GM23338 (cell line): ENCODE data around the gene GP5. TPM values are rescaled to one million over a fixed set of nuclear protein-coding genes. Genes with fewer than 3 reads are reported as not detected.

Experiments
- ATAC-seq: fragments of 200-7000 bp; cut with Tn5 transposase; 3 replicates; pipeline ENCODE4 v1.9.1; 2020
- DNase-seq: peaks from one replicate; pipeline ENCODE4 v3.0.0-alpha.2; 2015; ENCODE audit warnings: low spot score
- H2AFZ ChIP-seq: fragments of 200-600 bp; sonication (generic); 2 replicates; pipeline ENCODE4 v1.8.0; 2016; ENCODE audit warnings: antibody characterized with exemption, mild to moderate bottlenecking, moderate library complexity
- H3F3A ChIP-seq: fragments of 200-600 bp; sonication (generic); replicated peaks from 2 replicates; pipeline ENCODE4 v1.8.0; 2017; ENCODE audit warnings: antibody characterized with exemption, mixed run types, low read depth
- H3K27ac ChIP-seq: fragments of 200-600 bp; sonication (generic); 2 replicates; pipeline ENCODE4 v1.6.1; 2016; ENCODE audit warnings: low read depth
- H3K27me3 ChIP-seq: fragments of 200-600 bp; sonication (generic); 2 replicates; pipeline ENCODE4 v1.8.0; 2016; ENCODE audit warnings: mild to moderate bottlenecking, mixed run types, moderate library complexity; ENCODE audit not compliant: insufficient read depth
- H3K36me3 ChIP-seq: fragments of 200-600 bp; sonication (generic); 2 replicates; pipeline ENCODE4 v1.8.0; 2016; ENCODE audit warnings: mild to moderate bottlenecking; ENCODE audit not compliant: insufficient read depth
- H3K4me1 ChIP-seq: fragments of 200-600 bp; sonication (generic); 2 replicates; pipeline ENCODE4 v1.8.0; 2016; ENCODE audit warnings: mild to moderate bottlenecking, moderate library complexity; ENCODE audit not compliant: insufficient read depth
- H3K4me2 ChIP-seq: fragments of 200-600 bp; sonication (generic); 2 replicates; pipeline ENCODE4 v1.7.1; 2017; ENCODE audit warnings: mixed run types
- H3K4me3 ChIP-seq: fragments of 200-600 bp; sonication (generic); 2 replicates; pipeline ENCODE4 v1.6.1; 2016; ENCODE audit warnings: mixed run types
- H3K79me2 ChIP-seq: fragments of 200-600 bp; sonication (generic); replicated peaks from 2 replicates; pipeline ENCODE4 v1.8.0; 2017; ENCODE audit warnings: mild to moderate bottlenecking; ENCODE audit not compliant: insufficient read depth
- H3K9me2 ChIP-seq: fragments of 200-600 bp; sonication (generic); 2 replicates; pipeline ENCODE4 v1.8.0; 2017; ENCODE audit not compliant: insufficient read depth
- H4K20me1 ChIP-seq: fragments of 200-600 bp; sonication (generic); replicated peaks from 2 replicates; pipeline ENCODE4 v1.8.0; 2017; ENCODE audit warnings: mild to moderate bottlenecking; ENCODE audit not compliant: insufficient read depth
- H3K27ac Mint-ChIP-seq: 2 replicates; pipeline ENCODE4 v1.8.0; 2020; ENCODE audit warnings: inconsistent platforms, mild to moderate bottlenecking, moderate library complexity, mixed read lengths
- H3K27me3 Mint-ChIP-seq: 3 replicates; pipeline ENCODE4 v1.8.0; 2022; ENCODE audit warnings: low read depth, mild to moderate bottlenecking, moderate library complexity, mixed read lengths, inconsistent platforms; ENCODE audit not compliant: insufficient read depth, poor library complexity
- H3K36me3 Mint-ChIP-seq: 3 replicates; pipeline ENCODE4 v1.8.0; 2021; ENCODE audit warnings: low read depth, mild to moderate bottlenecking, inconsistent platforms, moderate library complexity, mixed read lengths
- H3K4me1 Mint-ChIP-seq: 3 replicates; pipeline ENCODE4 v1.8.0; 2020; ENCODE audit warnings: mild to moderate bottlenecking, inconsistent platforms, mixed read lengths
- H3K4me3 Mint-ChIP-seq: 3 replicates; pipeline ENCODE4 v1.8.0; 2021; ENCODE audit warnings: moderate library complexity, mild to moderate bottlenecking, inconsistent platforms, mixed read lengths
- H3K9me3 Mint-ChIP-seq: 3 replicates; pipeline ENCODE4 v1.8.0; 2020; ENCODE audit warnings: moderate library complexity, mild to moderate bottlenecking, inconsistent platforms, mixed read lengths
- CREB1 ChIP-seq: fragments of 250-450 bp; sonication (Bioruptor Pico); IDR thresholded peaks from 2 replicates; pipeline ENCODE4 v1.5.0; 2020; ENCODE audit warnings: low read depth, mild to moderate bottlenecking, moderate library complexity
- ETS1 ChIP-seq: IDR thresholded peaks from 2 replicates; pipeline ENCODE4 v1.6.1; 2016; ENCODE audit warnings: antibody characterized with exemption
- EZH2 ChIP-seq: fragments of 200-600 bp; sonication (generic); IDR thresholded peaks from one replicate; pipeline ENCODE4 v1.8.0; 2017; ENCODE audit warnings: antibody characterized with exemption, mild to moderate bottlenecking, low read depth; ENCODE audit not compliant: unreplicated experiment
- EZH2phosphoT487 ChIP-seq: fragments of 200-600 bp; sonication (generic); IDR thresholded peaks from one replicate; pipeline ENCODE4 v1.8.1; 2018; ENCODE audit warnings: antibody characterized with exemption; ENCODE audit not compliant: unreplicated experiment
- JUNB ChIP-seq: IDR thresholded peaks from one replicate; pipeline ENCODE4 v1.6.1; 2016; ENCODE audit warnings: antibody characterized with exemption; ENCODE audit not compliant: unreplicated experiment
- NANOG ChIP-seq: IDR thresholded peaks from 2 replicates; pipeline ENCODE4 v1.6.1; 2016; ENCODE audit warnings: antibody characterized with exemption, borderline replicate concordance
- POLR2AphosphoS5 ChIP-seq: IDR thresholded peaks from 2 replicates; pipeline ENCODE4 v1.6.1; 2016; ENCODE audit warnings: antibody characterized with exemption, low read depth
- REST ChIP-seq: IDR thresholded peaks from one replicate; pipeline ENCODE4 v1.6.1; 2018; ENCODE audit warnings: antibody characterized with exemption; ENCODE audit not compliant: unreplicated experiment
- STAT1 ChIP-seq: IDR thresholded peaks from one replicate; pipeline ENCODE4 v1.6.1; 2016; ENCODE audit warnings: antibody characterized with exemption; ENCODE audit not compliant: unreplicated experiment
- ZNF114 ChIP-seq: fragments of 250-450 bp; sonication (Bioruptor Pico); IDR thresholded peaks from 2 replicates; pipeline ENCODE4 v1.5.0; 2020; ENCODE audit warnings: mild to moderate bottlenecking, moderate library complexity
- ZNF331 ChIP-seq: fragments of 250-450 bp; sonication (Bioruptor Pico); IDR thresholded peaks from 2 replicates; pipeline ENCODE4 v1.5.0; 2020; ENCODE audit warnings: low read depth, mild to moderate bottlenecking, moderate library complexity
- polyA plus RNA-seq: library from polyadenylated mRNA; unstranded; fragments of >200 nt; fragmentation: Nextera tagmentation; extraction: Ambion mirVana; gene quantifications from 2 replicates; pipeline ENCODE4 v1.2.1, GENCODE V29; 2016
- total RNA-seq: library from RNA; depleted of rRNA; stranded (reverse); fragments of >200 nt; shearing (Covaris generic); gene quantifications from 2 replicates; pipeline ENCODE4 v1.2.3, GENCODE V29; 2014
- TF ChIP-seq, protein P1 (sequence below): fragments of 250-450 bp; sonication (Bioruptor Pico); IDR thresholded peaks from 2 replicates; pipeline ENCODE4 v1.5.0; 2020; ENCODE audit warnings: mild to moderate bottlenecking, moderate library complexity
- TF ChIP-seq, protein P2 (sequence below), 2 experiments: fragments of 200-600 bp in 1 of 2; sonication (generic) in 1 of 2; conservative IDR thresholded peaks; 2 replicates each; pipeline versions ENCODE4 v1.5.1 to v1.6.1; 2016 to 2017; ENCODE audit warnings: antibody characterized with exemption in 2 of 2, low read depth in 2 of 2, mild to moderate bottlenecking in 2 of 2, moderate library complexity in 1 of 2

GP5 gene
- total and polyA plus RNA-seq, 2 experiments from 2014 or later, result 0.07 to 0.15 TPM

- Histone ChIP-seq H3K27ac (no peak overlapping the region), H3K79me2 (no peaks in the 10 kb centered on the region), H3K36me3 (no peaks in the 10 kb centered on the region), H3K9me2 (no peaks in the 10 kb centered on the region), H3F3A (no peaks in the 10 kb centered on the region), H3K4me3 (no peak overlapping the region), H2AFZ (no peak overlapping the region), H4K20me1 (no peaks in the 10 kb centered on the region), H3K4me2 (no peak overlapping the region), H3K27me3 (peaks cover 12% of the 10 kb centered on the region; the same call in 1 of the 2 replicates), H3K4me1 (no peaks in the 10 kb centered on the region)
- Mint-ChIP-seq H3K4me1 (no peaks in the 10 kb centered on the region; the same call in 1 of the 3 replicates), H3K4me3 (no peak overlapping the region), H3K27ac (no peak overlapping the region), H3K36me3 (no peaks in the 10 kb centered on the region), H3K27me3 (peaks cover 12% of the 10 kb centered on the region), H3K9me3 (no peaks in the 10 kb centered on the region)
- TF ChIP-seq, protein P1, sequence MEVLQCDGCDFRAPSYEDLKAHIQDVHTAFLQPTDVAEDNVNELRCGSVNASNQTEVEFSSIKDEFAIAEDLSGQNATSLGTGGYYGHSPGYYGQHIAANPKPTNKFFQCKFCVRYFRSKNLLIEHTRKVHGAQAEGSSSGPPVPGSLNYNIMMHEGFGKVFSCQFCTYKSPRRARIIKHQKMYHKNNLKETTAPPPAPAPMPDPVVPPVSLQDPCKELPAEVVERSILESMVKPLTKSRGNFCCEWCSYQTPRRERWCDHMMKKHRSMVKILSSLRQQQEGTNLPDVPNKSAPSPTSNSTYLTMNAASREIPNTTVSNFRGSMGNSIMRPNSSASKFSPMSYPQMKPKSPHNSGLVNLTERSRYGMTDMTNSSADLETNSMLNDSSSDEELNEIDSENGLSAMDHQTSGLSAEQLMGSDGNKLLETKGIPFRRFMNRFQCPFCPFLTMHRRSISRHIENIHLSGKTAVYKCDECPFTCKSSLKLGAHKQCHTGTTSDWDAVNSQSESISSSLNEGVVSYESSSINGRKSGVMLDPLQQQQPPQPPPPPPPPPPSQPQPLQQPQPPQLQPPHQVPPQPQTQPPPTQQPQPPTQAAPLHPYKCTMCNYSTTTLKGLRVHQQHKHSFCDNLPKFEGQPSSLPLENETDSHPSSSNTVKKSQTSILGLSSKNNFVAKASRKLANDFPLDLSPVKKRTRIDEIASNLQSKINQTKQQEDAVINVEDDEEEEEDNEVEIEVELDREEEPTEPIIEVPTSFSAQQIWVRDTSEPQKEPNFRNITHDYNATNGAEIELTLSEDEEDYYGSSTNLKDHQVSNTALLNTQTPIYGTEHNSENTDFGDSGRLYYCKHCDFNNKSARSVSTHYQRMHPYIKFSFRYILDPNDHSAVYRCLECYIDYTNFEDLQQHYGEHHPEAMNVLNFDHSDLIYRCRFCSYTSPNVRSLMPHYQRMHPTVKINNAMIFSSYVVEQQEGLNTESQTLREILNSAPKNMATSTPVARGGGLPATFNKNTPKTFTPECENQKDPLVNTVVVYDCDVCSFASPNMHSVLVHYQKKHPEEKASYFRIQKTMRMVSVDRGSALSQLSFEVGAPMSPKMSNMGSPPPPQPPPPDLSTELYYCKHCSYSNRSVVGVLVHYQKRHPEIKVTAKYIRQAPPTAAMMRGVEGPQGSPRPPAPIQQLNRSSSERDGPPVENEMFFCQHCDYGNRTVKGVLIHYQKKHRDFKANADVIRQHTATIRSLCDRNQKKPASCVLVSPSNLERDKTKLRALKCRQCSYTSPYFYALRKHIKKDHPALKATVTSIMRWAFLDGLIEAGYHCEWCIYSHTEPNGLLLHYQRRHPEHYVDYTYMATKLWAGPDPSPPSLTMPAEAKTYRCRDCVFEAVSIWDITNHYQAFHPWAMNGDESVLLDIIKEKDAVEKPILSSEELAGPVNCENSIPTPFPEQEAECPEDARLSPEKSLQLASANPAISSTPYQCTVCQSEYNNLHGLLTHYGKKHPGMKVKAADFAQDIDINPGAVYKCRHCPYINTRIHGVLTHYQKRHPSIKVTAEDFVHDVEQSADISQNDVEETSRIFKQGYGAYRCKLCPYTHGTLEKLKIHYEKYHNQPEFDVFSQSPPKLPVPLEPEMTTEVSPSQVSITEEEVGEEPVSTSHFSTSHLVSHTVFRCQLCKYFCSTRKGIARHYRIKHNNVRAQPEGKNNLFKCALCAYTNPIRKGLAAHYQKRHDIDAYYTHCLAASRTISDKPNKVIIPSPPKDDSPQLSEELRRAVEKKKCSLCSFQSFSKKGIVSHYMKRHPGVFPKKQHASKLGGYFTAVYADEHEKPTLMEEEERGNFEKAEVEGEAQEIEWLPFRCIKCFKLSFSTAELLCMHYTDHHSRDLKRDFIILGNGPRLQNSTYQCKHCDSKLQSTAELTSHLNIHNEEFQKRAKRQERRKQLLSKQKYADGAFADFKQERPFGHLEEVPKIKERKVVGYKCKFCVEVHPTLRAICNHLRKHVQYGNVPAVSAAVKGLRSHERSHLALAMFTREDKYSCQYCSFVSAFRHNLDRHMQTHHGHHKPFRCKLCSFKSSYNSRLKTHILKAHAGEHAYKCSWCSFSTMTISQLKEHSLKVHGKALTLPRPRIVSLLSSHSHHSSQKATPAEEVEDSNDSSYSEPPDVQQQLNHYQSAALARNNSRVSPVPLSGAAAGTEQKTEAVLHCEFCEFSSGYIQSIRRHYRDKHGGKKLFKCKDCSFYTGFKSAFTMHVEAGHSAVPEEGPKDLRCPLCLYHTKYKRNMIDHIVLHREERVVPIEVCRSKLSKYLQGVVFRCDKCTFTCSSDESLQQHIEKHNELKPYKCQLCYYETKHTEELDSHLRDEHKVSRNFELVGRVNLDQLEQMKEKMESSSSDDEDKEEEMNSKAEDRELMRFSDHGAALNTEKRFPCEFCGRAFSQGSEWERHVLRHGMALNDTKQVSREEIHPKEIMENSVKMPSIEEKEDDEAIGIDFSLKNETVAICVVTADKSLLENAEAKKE (CRISPR knock-in tag), result no peak
- TF ChIP-seq POLR2AphosphoS5, result no peak
- TF ChIP-seq EZH2, result no peak
- TF ChIP-seq STAT1, result no peak
- TF ChIP-seq ETS1, result no peak
- no peak for TF ChIP-seq NANOG
- TF ChIP-seq ZNF331 (CRISPR knock-in tag), result no peak
- no peak for TF ChIP-seq EZH2phosphoT487
- no peak for TF ChIP-seq JUNB
- no peak for TF ChIP-seq CREB1
- TF ChIP-seq REST, result no peak
- no peak for TF ChIP-seq ZNF114 (CRISPR knock-in tag)
- TF ChIP-seq, protein P2, sequence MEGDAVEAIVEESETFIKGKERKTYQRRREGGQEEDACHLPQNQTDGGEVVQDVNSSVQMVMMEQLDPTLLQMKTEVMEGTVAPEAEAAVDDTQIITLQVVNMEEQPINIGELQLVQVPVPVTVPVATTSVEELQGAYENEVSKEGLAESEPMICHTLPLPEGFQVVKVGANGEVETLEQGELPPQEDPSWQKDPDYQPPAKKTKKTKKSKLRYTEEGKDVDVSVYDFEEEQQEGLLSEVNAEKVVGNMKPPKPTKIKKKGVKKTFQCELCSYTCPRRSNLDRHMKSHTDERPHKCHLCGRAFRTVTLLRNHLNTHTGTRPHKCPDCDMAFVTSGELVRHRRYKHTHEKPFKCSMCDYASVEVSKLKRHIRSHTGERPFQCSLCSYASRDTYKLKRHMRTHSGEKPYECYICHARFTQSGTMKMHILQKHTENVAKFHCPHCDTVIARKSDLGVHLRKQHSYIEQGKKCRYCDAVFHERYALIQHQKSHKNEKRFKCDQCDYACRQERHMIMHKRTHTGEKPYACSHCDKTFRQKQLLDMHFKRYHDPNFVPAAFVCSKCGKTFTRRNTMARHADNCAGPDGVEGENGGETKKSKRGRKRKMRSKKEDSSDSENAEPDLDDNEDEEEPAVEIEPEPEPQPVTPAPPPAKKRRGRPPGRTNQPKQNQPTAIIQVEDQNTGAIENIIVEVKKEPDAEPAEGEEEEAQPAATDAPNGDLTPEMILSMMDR (conservative IDR thresholded peaks at IDR 0.05; ENCODE audit: low read depth in 2 of 2), result no peak
- DNase-seq (no peak), ATAC-seq (no peak)
Measured at GRCh38 chr3:194346621-194347020, 52.4 kb downstream of the GP5 start.
